Prostate gland (tissue), 2 donors: ENCODE results near the gene C17orf100.

Experiments used
- POLR2A ChIP-seq: fragments of 450-650 bp; IDR thresholded peaks from one replicate; pipeline ENCODE4 v1.6.1; 2016; ENCODE audit warnings: antibody characterized with exemption, mild to moderate bottlenecking
- POLR2AphosphoS5 ChIP-seq: sonication (generic); formaldehyde crosslinking; IDR thresholded peaks from one replicate; pipeline ENCODE4 v1.6.1; 2017; ENCODE audit warnings: antibody characterized with exemption
- TF ChIP-seq, protein P1 (sequence below), 4 experiments: fragments of 200-600 bp in 2 of 4; fragments of 450-650 bp in 2 of 4; sonication (generic) in 2 of 4; IDR thresholded peaks; 1 replicate in 3 of 4; 2 replicates in 1 of 4; pipeline ENCODE4 v1.5.1; 2016 to 2019; ENCODE audit warnings: antibody characterized with exemption in 4 of 4, mild to moderate bottlenecking in 2 of 4, moderate library complexity in 2 of 4

DNA sequence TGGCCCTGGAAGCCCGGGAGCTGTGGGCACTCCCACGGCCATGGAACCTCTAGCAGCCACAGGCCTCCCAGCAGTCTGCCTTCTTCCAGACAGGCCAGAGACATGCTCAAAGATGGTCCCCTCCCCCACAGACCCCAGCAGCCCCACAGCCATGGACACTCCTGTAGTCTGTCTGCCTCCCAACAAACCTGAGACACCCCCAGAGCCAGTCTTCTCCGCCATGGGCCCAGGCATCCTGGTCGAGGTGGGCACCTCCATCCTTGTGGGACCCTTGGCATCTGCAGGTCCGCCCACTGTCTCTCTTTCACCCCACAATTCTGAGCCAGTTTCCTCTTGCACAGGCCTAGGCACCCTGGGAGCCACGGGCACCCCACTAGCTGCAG is 14.1 kb upstream of the C17orf100 start:
- TF ChIP-seq, protein P1, sequence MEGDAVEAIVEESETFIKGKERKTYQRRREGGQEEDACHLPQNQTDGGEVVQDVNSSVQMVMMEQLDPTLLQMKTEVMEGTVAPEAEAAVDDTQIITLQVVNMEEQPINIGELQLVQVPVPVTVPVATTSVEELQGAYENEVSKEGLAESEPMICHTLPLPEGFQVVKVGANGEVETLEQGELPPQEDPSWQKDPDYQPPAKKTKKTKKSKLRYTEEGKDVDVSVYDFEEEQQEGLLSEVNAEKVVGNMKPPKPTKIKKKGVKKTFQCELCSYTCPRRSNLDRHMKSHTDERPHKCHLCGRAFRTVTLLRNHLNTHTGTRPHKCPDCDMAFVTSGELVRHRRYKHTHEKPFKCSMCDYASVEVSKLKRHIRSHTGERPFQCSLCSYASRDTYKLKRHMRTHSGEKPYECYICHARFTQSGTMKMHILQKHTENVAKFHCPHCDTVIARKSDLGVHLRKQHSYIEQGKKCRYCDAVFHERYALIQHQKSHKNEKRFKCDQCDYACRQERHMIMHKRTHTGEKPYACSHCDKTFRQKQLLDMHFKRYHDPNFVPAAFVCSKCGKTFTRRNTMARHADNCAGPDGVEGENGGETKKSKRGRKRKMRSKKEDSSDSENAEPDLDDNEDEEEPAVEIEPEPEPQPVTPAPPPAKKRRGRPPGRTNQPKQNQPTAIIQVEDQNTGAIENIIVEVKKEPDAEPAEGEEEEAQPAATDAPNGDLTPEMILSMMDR (IDR thresholded peaks at IDR 0.05), result no peak
- TF ChIP-seq POLR2AphosphoS5, result no peak
- TF ChIP-seq POLR2A, result no peak
